DMS153 treated with DMSO at 0.1 percent for 48 hours (cell line): Measurements from ENCODE around the gene GDNF.

Experiments used
- DNase-seq: peaks from one replicate; lab custom pipeline; 2025; ENCODE audit not compliant: unreplicated experiment; lab: John Stamatoyannopoulos, UW

GDNF gene

GRCh38 chr5:37847978-37848425 is 8.2 kb upstream of the GDNF start:
- DNase-seq = peak; percentile 98

- DNase-seq = no peak
Measured at GRCh38 chr5:37846786-37847310, 7.0 kb upstream of the GDNF start.

DNA sequence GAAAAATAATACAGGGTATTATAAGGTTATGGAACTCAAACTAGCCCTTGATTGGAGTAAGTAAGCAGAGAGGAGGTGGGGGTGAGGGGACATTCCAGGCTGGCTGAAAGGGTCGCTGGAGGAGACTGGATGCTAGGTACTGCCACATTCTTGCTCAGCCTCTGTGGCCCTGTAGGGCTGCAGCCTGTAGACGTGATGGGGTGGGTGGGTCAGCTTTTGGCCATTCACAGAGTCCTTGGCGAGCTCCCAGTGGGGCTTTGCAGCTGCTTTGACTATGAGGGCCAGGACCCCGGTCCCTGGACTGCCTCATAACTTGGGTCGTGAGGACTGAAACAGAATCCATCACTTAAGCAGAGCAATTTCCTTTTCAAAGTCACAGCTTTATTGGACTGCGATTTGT is 4.2 kb upstream of the GDNF start:
- DNase-seq = no peak

DNA sequence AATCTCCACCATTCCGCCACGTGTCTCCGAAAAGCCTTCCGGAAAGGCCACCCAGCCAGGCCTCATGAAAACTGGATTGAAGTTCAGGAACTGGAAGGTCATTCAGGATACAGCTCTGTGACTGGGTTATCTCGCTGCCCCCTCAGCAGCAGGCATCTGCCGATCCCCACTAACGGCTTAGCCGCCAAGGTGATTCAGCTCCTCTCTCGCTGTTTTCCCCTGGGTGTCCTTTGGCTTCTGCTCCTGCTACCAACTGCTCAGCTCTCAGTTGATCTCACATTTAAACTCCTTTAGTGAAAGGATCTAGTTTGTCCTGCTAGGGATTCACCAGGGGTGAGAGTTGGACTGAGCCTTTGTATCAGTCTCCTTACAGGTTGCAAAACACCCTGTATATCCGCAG is 2.2 kb upstream of the GDNF start:
- DNase-seq = no peak

GRCh38 chr5:37841203-37841602 is 1.4 kb upstream of the GDNF start:
- peak; percentile 37 for DNase-seq

DNA sequence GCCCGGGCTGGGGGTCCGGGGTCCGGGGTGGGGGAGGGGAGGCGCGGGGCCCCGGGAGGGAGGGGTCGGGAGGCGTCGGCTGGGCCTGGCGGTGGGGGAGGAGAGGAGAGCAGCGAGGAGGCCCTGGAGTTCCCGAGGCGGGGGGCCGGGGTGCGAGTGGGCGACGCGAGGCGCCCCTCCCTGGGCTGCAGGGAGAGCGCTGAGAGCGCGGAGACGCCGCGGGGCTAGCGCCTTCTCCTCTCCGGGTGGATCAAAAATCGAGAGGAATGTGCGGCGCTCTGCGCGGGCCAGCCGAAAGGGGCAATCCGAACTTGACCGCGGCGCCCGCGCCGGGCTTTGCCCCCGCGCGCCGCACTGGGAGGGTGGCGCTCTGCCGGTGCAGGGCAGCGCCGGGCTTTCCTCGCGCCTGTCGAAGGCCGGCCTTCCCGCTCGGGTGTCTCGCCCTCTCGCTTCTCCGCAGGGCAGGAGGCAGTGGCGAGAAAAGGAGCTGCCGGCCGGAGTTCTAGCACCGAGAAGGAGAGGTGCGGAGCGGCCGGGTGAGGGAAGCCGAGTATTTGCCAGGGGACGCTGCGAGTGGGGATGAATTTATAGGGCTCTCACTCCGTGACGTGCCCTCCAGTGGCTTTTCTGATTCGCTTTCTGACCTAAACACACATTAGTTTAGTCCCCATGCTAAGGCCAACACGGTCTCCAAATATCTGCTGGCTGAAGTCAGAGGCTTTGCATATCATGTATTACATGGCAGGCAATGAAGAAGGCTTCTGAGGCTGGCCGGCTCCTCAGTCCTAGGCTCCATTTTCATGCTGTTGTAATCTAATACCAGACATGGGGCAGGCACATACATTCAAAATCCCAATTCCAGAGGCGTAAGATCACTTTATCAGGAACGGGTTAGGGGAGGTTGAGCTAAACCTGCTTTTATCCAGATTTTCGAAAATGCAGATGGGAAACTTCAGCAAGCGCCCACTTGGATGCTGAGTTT is 503 bp upstream of the GDNF start:
- no peak for DNase-seq

GRCh38 chr5:37838933-37839341 is 904 bp downstream of the GDNF start:
- no peak for DNase-seq

DNA sequence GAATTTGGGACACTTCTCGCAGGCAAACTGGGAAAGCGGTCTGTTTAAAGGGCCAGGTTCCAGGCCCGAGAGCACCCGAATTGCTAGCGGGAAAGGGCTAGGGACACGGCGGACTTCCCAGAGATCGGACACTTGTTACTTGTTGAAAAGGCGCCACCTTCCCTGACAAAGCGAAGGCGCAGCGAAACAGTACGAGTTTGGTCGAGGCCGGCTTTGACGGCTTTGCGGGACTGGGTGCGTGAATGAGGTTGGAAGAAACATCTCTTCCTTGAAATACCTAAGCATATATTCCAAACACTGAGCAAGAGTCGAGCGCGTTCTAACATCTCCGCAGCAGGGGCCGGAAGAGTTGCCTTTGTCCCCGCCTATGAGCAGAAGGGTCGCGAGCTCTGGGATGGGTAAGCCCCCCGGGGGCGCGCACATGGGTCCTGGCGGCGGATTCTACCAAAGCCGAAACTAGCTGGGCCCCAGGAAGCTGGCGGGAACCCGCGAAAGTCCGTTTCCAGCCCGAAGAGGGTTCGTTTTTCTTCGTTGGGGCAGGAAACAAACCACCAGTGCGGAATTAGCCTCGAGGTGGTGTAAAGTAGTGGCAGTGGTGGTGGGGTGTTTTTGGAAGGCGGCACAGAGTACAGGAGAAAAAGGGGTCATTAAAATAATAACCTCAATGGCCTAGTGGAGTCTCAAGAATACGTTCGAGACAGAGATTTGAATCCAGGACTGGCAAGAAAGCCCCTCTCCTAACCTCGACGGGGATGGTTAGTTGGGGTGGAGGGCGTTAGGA is 1.5 kb downstream of the GDNF start:
- DNase-seq = no peak

DNA sequence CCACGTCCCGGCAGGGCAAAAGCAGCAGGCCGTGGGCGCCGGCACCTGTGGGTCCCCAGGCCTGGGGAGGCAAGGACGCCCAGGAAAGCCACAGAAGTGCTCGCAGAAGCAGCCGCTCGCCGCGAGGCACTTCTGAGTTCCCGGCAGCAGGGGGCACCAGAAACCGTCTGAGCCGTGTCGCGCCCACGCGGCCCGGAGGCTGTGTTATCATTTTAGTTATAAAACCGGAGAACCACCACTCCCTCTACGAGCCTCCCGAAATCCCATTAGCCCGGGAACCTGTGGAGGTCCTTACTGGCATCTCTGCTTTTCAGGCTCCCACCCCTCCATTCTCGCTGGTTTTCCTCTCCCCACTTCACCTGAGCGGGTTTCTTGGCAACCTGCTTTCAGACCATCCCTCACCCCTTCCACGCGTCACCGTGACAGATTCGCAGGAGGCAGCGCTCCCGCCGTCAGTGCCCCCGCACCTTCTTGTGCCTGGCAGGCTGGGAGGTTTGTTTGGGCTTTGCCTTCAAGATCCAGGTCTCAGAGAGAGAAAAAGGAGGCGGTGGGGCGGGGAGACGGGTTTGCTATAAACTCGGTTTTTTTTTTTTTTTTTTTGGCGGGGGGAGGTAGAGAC is 2.3 kb downstream of the GDNF start:
- peak; percentile 31 for DNase-seq

- no peak for DNase-seq
Measured at GRCh38 chr5:37836592-37837413, 3.0 kb downstream of the GDNF start.

GRCh38 chr5:37836235-37836591 is 3.6 kb downstream of the GDNF start:
- no peak for DNase-seq

- no peak for DNase-seq
Measured at GRCh38 chr5:37835380-37835973, 4.4 kb downstream of the GDNF start.

DNA sequence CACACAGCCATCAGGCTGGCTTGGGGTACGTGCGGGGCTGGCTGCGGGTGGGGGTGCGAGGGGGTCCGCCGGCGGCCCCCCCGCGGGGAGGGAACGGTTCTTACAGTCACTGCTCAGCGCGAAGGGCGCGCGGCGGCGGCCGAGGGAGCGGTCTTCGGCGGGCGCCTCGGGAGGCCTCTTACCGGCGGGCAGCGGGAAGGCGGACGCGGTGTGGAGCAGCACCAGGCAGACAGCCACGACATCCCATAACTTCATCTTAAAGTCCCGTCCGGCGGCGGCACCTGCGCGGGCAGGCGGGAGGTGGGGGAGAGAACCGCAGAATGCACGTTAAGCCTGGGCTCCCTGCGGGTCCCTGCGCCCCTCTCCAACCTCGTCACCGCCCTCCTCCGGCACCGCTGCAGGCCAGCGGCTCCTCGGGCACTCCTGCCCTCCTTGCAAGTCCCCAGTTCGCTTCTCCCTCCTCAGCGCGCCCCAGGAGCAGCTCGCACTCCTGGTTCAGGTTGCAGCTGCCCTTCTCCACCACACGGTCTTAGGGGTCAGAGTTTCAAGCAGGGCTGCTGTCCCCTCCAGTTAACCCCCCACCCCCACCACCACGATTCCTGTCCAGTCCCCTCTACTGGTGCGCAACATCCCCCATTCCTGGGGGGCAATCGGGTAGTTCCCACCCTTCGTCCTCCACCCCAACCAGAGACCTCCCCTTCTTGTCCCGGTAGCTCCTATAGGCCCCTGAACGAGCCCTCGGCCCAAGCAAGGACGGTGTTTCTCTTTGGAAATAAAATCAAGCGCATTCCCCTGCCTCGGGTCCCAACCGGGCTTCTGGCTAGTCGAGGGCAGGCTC is 5.1 kb downstream of the GDNF start:
- DNase-seq = no peak

DNA sequence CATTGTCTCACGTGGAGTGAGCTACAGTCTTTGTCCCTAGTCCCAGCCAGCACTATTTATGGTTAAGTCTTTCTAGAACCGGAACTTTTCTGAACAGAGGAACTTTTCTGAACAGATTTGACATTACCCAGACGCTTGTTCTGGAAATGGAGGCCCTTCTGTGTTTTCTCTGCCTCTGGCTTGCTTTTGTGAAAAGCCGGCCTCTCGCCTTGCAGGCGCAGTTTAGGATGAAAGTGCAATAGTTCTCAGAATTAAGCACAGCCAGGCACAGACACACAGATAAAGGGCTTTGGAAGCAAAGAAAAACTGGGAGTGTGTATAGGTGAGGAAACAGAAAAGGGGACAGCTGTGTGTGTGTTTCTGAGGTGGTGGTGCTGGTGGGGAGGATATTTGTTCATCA is 5.9 kb downstream of the GDNF start:
- no peak for DNase-seq

GRCh38 chr5:37831821-37832534 is 7.9 kb downstream of the GDNF start:
- DNase-seq = no peak

- no peak for DNase-seq
Measured at GRCh38 chr5:37830348-37830747, 9.5 kb downstream of the GDNF start.

- DNase-seq = no peak
Measured at GRCh38 chr5:37825334-37825915, 14.4 kb downstream of the GDNF start.

GRCh38 chr5:37823433-37824152 is 16.2 kb downstream of the GDNF start:
- DNase-seq = no peak
